ENCODE measurements around the gene MRPS24. TPM values are rescaled to one million over a fixed set of nuclear protein-coding genes. Genes with fewer than 3 reads are reported as not detected.

Gene MRPS24
- total RNA-seq, 1 experiment from 2014 or later: 224 TPM

DNA sequence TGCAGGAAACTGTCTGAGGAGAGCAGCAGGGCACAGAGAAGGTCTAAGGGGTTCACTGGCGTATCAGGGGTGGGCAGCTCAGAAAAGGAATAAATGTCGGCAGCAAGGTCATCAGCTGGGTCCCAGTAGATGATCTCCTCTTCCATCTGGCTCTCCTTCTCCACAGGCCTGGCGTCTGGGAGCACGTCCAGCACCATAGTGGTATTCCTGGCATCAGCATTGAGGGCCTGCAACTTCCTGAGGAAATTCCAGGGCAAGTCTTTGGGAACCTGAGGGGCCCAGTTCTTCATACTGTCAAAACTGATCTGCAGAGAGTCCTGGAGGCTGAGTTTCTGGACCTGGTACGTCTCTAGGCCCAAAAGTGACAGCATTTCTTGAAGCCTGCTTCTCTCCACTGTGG, 9.6 kb upstream of the MRPS24 start:
- no peaks in the 10 kb centered on the region for H3K27me3 ChIP-seq (ENCODE audit: control insufficient read depth, insufficient read depth, low read length)
- no TSS peak for BruUV-seq (replicated peaks)
- no peak overlapping the region for H3K27ac ChIP-seq (ENCODE audit: low read length)
- ChIA-PET POLR2A (interaction anchor here (0.5 kb wide), 1 partner anchor 43 kb away, joined by 3 read pairs; no protein-coding TSS in a partner anchor), CTCF (no interaction called here)
- no peaks in the 10 kb centered on the region; the same call in 1 of the 2 replicates for H3K4me1 ChIP-seq (ENCODE audit: control insufficient read depth, insufficient read depth, low read length)
- no peaks in the 10 kb centered on the region for H3K9me3 ChIP-seq (ENCODE audit: control insufficient read depth, insufficient read depth, low read depth, low read length)
- no peak overlapping the region for H3K4me3 ChIP-seq (ENCODE audit: low read depth in 2 of 2, low read length in 2 of 2)
- in situ Hi-C loops (cut with HindIII; ENCODE audit: low pct_unique_long_range_greater_than_20kb, low sequenced_read_pairs) (no loop called here), intact Hi-C loops (cut with micrococcal nuclease; ENCODE audit: unreplicated experiment) (no loop called here)
- H3K36me3 ChIP-seq (ENCODE audit: control insufficient read depth, insufficient read depth, low read length): peaks cover 3% of the 10 kb centered on the region; the same call in 1 of the 2 replicates
- ATAC-seq: no peak
- TF ChIP-seq TCF7L2 (IDR thresholded peaks at IDR 0.05; ENCODE audit: low read depth, low read length) (no peak), POLR2AphosphoS5 (IDR thresholded peaks at IDR 0.05; ENCODE audit: low read depth, low read length) (no peak), SIN3A (IDR thresholded peaks at IDR 0.05; ENCODE audit: borderline replicate concordance, insufficient read depth, low read depth, low read length) (no peak)
- TF ChIP-seq, protein P1, sequence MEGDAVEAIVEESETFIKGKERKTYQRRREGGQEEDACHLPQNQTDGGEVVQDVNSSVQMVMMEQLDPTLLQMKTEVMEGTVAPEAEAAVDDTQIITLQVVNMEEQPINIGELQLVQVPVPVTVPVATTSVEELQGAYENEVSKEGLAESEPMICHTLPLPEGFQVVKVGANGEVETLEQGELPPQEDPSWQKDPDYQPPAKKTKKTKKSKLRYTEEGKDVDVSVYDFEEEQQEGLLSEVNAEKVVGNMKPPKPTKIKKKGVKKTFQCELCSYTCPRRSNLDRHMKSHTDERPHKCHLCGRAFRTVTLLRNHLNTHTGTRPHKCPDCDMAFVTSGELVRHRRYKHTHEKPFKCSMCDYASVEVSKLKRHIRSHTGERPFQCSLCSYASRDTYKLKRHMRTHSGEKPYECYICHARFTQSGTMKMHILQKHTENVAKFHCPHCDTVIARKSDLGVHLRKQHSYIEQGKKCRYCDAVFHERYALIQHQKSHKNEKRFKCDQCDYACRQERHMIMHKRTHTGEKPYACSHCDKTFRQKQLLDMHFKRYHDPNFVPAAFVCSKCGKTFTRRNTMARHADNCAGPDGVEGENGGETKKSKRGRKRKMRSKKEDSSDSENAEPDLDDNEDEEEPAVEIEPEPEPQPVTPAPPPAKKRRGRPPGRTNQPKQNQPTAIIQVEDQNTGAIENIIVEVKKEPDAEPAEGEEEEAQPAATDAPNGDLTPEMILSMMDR (IDR thresholded peaks at IDR 0.05): no peak
- TF ChIP-seq, protein P2, sequence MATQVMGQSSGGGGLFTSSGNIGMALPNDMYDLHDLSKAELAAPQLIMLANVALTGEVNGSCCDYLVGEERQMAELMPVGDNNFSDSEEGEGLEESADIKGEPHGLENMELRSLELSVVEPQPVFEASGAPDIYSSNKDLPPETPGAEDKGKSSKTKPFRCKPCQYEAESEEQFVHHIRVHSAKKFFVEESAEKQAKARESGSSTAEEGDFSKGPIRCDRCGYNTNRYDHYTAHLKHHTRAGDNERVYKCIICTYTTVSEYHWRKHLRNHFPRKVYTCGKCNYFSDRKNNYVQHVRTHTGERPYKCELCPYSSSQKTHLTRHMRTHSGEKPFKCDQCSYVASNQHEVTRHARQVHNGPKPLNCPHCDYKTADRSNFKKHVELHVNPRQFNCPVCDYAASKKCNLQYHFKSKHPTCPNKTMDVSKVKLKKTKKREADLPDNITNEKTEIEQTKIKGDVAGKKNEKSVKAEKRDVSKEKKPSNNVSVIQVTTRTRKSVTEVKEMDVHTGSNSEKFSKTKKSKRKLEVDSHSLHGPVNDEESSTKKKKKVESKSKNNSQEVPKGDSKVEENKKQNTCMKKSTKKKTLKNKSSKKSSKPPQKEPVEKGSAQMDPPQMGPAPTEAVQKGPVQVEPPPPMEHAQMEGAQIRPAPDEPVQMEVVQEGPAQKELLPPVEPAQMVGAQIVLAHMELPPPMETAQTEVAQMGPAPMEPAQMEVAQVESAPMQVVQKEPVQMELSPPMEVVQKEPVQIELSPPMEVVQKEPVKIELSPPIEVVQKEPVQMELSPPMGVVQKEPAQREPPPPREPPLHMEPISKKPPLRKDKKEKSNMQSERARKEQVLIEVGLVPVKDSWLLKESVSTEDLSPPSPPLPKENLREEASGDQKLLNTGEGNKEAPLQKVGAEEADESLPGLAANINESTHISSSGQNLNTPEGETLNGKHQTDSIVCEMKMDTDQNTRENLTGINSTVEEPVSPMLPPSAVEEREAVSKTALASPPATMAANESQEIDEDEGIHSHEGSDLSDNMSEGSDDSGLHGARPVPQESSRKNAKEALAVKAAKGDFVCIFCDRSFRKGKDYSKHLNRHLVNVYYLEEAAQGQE (IDR thresholded peaks at IDR 0.05; ENCODE audit: insufficient read depth in 1 of 2, low read depth in 2 of 2, low read length in 1 of 2): no peak
- no peak for DNase-seq (ENCODE audit: low read depth, low spot score)

DNA sequence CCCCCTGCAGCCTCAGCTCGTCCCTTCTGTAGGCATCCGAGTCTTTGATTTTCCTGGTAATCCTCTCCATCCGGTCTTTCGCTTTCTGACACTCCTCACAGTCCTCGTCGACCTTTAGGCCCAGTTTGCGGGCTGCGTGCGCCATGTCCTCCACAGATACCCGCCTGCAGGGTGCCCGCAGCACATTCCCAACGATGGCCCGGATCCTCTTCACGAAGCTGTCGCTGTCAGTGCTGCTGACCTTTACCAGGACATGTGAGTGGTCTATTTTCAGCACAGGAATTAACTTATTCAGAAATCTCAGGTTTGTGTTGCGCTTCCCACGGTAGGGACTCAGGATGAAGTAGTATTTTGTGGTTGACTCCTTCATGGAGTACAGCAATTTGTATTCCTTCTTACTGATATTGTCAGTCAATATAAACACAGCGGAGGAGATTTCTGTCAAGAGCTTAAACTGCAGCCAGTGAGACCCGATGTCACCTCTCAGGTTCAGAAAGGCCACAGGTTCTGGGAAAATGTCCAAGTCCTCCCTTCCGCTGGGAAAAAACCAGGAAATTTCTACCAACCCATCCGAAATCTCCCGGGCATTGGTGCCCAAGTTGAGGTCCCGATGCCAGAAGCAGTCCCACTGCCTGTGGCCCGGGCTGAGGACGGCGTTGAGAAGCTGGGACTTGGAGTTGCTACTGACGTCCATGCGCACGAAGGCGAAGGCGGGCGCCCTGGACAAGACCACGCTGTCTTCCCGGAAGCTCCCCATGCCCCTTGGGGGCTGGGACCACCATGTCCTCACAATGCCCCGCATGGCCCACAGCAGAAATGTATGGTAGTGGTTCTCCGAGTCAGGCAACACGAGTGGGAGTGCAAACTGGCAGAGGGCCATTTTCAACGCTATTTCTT, 8.9 kb upstream of the MRPS24 start:
- TSS peak; percentile 63 for BruUV-seq (replicated peaks)

More for the DNA sequence above, 8.9 kb upstream of the MRPS24 start:
- in situ Hi-C loops (cut with HindIII; ENCODE audit: low pct_unique_long_range_greater_than_20kb, low sequenced_read_pairs): no loop called here
- Histone ChIP-seq H3K27me3 (ENCODE audit: control insufficient read depth, insufficient read depth, low read length) (no peaks in the 10 kb centered on the region), H3K9me3 (ENCODE audit: control insufficient read depth, insufficient read depth, low read depth, low read length) (no peaks in the 10 kb centered on the region), H3K27ac (ENCODE audit: low read length) (no peak overlapping the region), H3K4me3 (ENCODE audit: low read depth in 2 of 2, low read length in 2 of 2) (no peak overlapping the region), H3K36me3 (ENCODE audit: control insufficient read depth, insufficient read depth, low read length) (peaks cover 3% of the 10 kb centered on the region; the same call in 1 of the 2 replicates), H3K4me1 (ENCODE audit: control insufficient read depth, insufficient read depth, low read length) (no peaks in the 10 kb centered on the region; the same call in 1 of the 2 replicates)
- no peak for DNase-seq (ENCODE audit: low read depth, low spot score)
- ChIA-PET POLR2A (no interaction called here), CTCF (no interaction called here)
- no peak for ATAC-seq
- intact Hi-C loops (cut with micrococcal nuclease; ENCODE audit: unreplicated experiment): no loop called here
- TF ChIP-seq, protein P2 (IDR thresholded peaks at IDR 0.05; ENCODE audit: insufficient read depth in 1 of 2, low read depth in 2 of 2, low read length in 1 of 2): no peak
- TF ChIP-seq, protein P1 (IDR thresholded peaks at IDR 0.05): no peak
- TF ChIP-seq TCF7L2 (IDR thresholded peaks at IDR 0.05; ENCODE audit: low read depth, low read length): no peak
- no peak for TF ChIP-seq POLR2AphosphoS5 (IDR thresholded peaks at IDR 0.05; ENCODE audit: low read depth, low read length)
- no peak for TF ChIP-seq SIN3A (IDR thresholded peaks at IDR 0.05; ENCODE audit: borderline replicate concordance, insufficient read depth, low read depth, low read length)
